Fibroblast of the aortic adventitia (primary cell): ENCODE measurements around the gene CACNA1B. TPM values are rescaled to one million over a fixed set of nuclear protein-coding genes. Genes with fewer than 3 reads are reported as not detected.

Source experiments
- DNase-seq: peaks from one replicate; pipeline ENCODE4 v3.0.0-alpha.2; 2010; ENCODE audit warnings: low read depth
- H3K4me3 ChIP-seq: 2 replicates; pipeline ENCODE4 v1.5.1; 2011; ENCODE audit warnings: low read depth, mild to moderate bottlenecking, control low read depth, low read length, moderate library complexity
- CTCF ChIP-seq: IDR thresholded peaks from 2 replicates; pipeline ENCODE4 v1.5.1; 2011; ENCODE audit warnings: mild to moderate bottlenecking, low read length, control low read depth, inconsistent platforms; ENCODE audit not compliant: insufficient read depth
- total RNA-seq: library from RNA; depleted of rRNA; stranded (reverse); fragments of >200 nt; gene quantifications from 2 replicates; pipeline ENCODE4 v1.2.3, GENCODE V29; 2012; ENCODE audit warnings: low replicate concordance

The CACNA1B gene
- total RNA-seq, 1 donor = under 0.01 TPM

- TF ChIP-seq CTCF = no peak
- no peak for DNase-seq
- no peak overlapping the region for H3K4me3 ChIP-seq
Measured at GRCh38 chr9:138073408-138073807, 195.8 kb downstream of the CACNA1B start.

- no peak for DNase-seq
- H3K4me3 ChIP-seq = no peak overlapping the region
- no peak for TF ChIP-seq CTCF
Measured at GRCh38 chr9:138073808-138074207, 196.2 kb downstream of the CACNA1B start.

DNA sequence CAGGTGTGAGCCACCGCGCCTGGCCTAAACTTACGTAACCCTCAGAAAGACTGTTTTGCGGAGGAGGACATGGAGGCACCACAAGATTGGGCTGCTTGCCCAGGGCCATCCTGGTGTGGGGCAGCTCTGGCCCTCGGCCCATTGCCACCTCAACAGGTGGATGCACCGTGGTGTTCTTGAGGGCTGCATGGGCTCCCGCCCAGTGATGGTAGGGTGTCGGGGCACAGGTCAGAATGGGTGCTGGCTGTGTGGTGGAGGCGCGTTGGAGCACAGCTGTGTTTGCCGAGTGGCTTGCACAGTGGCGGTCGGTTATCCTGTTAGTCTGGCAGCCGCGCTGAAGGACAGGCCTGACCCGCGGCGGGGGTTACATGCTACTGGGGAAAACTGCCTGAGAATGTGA is 196.9 kb downstream of the CACNA1B start:
- H3K4me3 ChIP-seq = no peak overlapping the region
- DNase-seq = no peak
- no peak for TF ChIP-seq CTCF

DNA sequence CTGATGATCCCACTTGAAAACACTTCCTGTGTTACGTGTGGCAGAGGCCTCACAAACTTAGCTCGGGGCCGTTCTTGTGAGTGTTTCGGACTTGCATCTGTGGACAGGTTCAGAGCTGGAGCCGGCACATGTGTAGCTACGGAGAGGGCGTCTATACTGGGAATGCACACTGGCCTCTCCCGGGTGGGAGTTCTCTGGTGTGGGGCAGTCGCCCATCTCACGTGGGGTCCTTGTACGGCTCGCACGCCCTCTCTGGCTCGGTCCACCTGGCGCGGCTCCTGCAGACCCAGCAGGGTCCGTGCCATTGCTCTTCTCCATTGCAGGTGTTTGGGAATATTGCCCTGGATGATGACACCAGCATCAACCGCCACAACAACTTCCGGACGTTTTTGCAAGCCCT is 197.9 kb downstream of the CACNA1B start:
- no peak for TF ChIP-seq CTCF
- no peak overlapping the region for H3K4me3 ChIP-seq
- DNase-seq = no peak

- H3K4me3 ChIP-seq = no peak overlapping the region
- DNase-seq = no peak
- TF ChIP-seq CTCF = no peak
Measured at GRCh38 chr9:138075961-138076649, 198.5 kb downstream of the CACNA1B start.

DNA sequence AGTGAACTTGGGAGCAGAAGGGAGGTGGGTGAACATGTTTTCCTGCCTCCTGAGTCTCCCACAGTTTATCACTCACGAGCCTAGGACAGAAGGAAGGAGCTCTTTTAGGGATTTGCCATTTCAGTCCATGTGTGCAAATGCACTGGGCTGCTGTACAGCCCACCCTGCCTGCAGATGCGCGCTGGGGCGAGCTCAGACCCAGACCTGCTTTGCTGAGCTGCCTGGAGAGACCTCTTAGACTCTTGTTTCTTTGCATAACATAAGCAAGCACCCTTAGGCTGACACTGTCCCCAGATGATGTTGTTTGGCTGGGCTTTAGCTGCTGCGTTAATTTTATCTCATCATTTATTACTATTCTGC is 199.0 kb downstream of the CACNA1B start:
- no peak for TF ChIP-seq CTCF
- DNase-seq = no peak
- H3K4me3 ChIP-seq = no peak overlapping the region

DNA sequence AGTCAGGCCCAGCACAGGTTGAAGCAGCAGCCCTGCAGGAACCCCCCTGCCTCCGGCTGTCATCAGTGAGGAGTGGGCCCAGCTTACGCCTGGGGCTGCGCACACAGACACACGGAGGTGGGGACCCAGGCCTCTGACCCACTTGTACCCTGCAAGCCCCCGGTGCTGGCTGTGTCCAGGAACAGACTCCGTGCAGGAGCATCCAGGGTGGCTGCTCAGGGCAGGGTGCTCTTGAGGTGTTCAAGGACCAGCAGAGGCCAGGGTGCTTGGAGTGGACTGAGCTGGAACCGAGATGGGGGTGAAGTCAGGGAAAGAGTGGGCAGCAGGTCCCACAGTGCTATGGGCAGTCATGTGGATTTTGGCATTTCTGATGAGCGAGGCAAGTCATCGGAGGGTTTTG is 199.5 kb downstream of the CACNA1B start:
- no peak for TF ChIP-seq CTCF
- no peak overlapping the region for H3K4me3 ChIP-seq
- no peak for DNase-seq
